GM19438 (cell line): ENCODE measurements around the gene FECH.
"Not testable (repeated sequence)": the region's sequence is repeated elsewhere in the genome, so short reads cannot be mapped to it uniquely, and the experiment has no call there.

Experiments
- ATAC-seq: cut with Tn5 transposase; IDR thresholded peaks from one replicate; pipeline ENCODE4 v1.9.1; 2021; ENCODE audit warnings: low read depth; ENCODE audit not compliant: unreplicated experiment

FECH gene, protein sequence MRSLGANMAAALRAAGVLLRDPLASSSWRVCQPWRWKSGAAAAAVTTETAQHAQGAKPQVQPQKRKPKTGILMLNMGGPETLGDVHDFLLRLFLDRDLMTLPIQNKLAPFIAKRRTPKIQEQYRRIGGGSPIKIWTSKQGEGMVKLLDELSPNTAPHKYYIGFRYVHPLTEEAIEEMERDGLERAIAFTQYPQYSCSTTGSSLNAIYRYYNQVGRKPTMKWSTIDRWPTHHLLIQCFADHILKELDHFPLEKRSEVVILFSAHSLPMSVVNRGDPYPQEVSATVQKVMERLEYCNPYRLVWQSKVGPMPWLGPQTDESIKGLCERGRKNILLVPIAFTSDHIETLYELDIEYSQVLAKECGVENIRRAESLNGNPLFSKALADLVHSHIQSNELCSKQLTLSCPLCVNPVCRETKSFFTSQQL

DNA sequence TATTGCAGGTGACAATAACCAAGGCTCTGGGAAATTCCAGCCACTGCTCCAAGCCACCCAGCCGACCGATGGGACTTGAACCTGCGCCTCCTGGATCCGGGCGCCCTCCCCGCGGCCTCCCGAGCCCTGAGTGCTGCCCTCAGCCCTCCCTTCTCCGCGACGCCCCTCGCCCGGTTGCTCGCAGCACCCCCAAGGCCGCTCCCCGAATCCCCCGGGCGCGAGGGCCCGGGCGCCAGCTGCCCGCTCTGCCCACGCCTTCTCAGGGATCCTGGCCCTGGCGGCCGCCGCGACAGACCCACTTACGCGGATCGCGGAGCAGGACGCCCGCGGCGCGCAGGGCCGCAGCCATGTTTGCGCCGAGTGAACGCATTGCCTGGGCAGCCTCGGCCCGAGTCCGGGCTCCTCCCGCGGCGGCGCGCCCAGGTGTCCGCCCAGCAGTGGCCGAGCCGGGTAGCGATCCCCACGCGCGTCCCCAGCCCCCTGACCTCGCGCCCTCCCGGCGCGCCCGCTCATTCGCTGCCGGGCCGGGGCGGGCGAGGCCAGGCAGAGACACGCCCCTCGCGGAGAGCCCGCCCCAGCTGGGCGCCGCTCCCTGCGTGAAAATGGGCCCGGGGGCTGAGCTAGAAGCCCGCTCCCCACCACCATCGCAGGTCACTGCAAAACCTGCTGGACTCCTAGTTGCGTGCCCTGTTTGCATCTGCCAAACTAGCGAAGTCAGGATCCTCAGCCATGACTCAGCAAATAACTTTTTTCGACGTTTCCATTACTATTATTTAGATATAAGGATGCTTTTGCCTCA, at the start of gene FECH:
Gene FECH (minus strand): TSS at position 452 of the 799 bp plus-strand sequence. CDS start 82 bp downstream, at position 370.
- ATAC-seq = peak; percentile 94

GRCh38 chr18:57635003-57635822, 48.7 kb upstream of the FECH start:
- no peak for ATAC-seq

DNA sequence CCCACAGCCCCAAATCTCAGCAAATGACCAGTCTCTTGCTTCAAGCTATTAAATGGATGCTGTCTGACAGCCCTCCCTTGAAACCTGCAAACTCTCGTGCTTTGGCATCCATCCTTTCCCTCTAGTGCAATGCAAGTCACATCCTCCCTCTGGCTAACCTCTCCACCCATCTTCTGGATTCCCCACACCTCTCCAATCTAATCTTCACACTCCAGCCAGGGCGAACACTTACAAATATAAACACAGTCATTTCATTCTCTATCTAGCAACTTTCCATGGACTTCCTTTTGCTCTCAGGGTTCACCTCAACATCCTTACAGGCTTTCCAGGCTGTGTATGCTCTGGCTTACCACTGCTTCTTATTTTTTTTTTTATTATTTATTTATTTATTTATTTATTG, 45.2 kb upstream of the FECH start:
- no peak for ATAC-seq

GRCh38 chr18:57630754-57631595, 44.5 kb upstream of the FECH start:
- ATAC-seq = peak; percentile 36

DNA sequence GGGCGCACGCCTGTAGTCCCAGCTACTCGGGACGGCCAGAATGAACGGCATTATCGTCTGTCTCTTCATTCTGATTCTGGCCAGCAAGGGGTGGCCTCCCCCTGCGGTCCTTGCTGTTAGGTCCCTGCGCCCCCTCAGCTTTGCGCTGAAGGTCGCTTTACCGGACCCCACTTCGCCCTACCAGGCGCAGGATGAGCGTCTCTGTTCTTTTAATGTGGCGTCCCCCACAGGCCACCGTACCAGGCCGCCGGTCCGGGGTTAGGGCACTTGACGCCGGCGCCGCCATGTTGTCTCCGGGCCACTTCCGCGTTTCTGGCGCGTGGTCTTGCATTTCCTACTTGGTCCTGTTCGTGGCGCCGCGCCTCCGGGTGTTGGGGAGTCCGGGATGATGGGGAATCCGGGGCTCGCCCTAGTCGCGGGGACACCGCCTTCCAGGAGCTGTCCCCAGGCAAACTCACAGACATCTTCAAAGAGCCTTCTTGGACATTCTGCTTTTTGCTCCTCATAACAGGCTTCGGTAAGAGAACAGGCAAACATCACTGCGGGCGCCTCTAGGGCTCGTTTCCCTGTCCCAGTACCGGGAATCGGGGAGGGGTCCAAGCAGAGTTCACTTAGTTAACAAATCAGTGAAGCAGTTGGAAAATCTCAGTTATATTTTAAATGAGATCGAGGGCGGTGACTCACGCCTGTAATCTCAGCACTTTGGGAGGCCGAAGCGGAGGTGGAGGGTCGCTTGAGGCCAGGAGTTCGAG, 43.7 kb upstream of the FECH start:
- ATAC-seq = peak; percentile 88

DNA sequence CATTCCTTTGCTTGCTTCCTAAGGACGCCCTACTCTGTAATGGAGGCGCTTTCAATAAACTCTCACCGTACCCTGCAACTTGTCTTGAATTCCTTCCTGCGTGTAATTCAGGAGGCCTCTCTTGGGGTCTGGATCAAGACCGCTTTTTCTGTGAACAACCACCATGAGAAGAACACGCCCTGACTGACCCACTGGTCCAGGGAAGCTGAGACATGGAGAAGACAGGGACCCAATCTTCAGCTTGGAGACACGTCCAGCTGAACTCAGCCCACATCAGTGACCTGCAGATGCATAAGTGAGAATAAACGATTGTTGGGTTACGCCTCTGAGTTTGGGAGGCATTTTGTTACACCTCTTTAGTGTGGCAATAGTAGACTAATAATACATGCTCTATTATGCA, 42.9 kb upstream of the FECH start:
- no peak for ATAC-seq

GRCh38 chr18:57627488-57627887, 41.0 kb upstream of the FECH start:
- no peak for ATAC-seq

GRCh38 chr18:57624988-57625387, 38.5 kb upstream of the FECH start:
- no peak for ATAC-seq

- peak; percentile 17 for ATAC-seq
Observed at GRCh38 chr18:57621246-57621604, 34.7 kb upstream of the FECH start.

DNA sequence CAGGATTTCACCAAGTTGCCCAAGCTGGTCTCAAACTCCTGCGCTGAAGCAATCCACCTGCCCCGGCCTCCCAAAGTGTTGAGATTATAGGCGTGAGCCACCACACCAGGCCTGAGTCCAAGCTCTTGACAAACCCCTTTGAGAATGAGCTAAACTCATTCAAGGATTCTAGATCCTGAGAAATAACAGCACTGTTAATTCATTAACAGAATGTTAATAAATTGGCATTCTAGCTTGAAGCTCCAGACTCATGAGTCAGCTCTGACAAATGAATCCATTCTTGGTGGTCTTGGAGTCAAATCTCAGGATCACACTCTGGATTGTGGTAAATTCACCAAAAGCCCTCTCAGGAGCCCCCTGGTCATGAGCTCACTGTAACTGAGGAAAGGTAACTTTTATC, 33.4 kb upstream of the FECH start:
- ATAC-seq = no peak

DNA sequence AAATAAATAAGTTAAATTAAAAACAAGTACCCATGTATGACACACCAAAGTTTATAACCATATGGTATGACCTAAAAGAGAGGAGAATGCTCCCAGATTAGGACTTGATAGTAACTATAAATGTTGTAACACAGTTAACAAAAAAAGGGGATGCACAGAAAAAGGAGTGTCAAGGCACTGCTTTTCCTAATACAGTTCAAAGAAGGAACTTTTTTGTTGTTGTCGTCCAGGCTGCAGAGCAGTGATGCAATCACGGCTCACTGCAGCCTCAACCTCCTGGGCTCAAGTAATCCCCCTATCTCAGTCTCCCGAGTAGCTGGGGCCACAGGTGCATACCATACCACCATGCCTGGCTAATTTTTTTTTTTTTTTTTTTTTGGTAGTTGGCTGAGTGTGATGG, 32.4 kb upstream of the FECH start:
- no peak for ATAC-seq

DNA sequence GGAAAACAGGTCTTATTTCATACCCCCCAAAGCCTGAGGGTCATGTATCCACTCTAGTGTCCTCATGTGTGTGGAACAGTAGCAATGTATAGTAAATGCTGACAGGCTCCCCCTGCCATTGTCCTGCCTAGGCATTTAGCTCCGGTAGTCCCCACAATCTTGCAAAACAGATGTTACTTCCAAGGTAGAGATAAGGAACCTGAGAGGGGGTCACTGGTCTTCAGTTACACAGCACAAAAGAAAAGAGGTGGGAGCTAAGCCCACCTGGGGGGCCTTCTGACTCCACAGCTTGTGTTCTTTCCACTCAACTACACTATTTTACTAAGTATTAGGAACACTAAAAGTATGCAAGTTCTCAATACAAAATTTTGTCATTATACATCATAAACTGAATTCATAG, 17.4 kb upstream of the FECH start:
- ATAC-seq = no peak

GRCh38 chr18:57595347-57595746, 8.8 kb upstream of the FECH start:
- no peak for ATAC-seq

DNA sequence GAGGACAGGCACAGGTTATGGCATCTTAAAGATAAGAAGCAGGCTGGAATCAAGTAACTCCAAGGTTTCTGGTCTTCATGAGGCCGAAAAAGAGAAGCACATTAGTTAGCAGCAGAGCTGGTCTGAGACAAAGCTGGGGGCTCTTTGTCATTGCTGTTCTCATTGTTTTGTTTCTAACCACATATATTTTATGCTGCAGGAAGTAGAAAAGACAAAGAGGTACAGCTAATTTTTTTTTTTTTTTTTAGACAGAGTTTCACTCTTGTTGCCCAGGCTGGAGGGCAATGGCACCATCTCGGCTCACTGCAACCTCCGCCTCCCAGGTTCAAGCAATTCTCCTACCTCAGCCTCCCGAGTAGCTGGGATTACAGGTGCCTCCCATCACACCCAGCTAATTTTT, 6.2 kb upstream of the FECH start:
- ATAC-seq = not testable (repeated sequence)

DNA sequence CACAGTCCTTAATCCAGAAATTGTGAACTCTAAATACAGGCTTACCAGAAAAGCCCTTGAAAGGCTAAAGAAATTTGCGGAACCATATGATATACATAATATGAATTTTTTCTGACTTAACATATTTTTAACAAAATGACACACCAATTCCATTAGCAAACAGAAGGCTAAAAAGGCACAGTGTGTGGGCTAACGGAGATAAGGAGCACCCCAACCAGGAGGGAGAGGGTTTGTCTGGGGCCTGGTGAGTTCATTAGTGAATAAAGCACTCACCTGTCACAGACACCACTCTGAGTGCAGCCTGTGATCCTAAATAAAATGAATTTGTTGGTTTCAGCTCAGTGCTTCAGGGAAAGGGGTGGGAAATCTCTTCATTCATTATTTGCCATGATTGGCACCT, 2.7 kb upstream of the FECH start:
- ATAC-seq = no peak

GRCh38 chr18:57587098-57587661, 678 bp upstream of the FECH start:
- no peak for ATAC-seq

- peak; percentile 11 for ATAC-seq
Observed at GRCh38 chr18:57585855-57586250, 649 bp downstream of the FECH start.

GRCh38 chr18:57585421-57585820, 1.1 kb downstream of the FECH start:
- no peak for ATAC-seq

GRCh38 chr18:57584444-57584843, 2.1 kb downstream of the FECH start:
- no peak for ATAC-seq
